Fibroblast of villous mesenchyme (primary cell): Measurements from ENCODE around the gene FSTL5. TPM values are rescaled to one million over a fixed set of nuclear protein-coding genes. Genes with fewer than 3 reads are reported as not detected.

ENCODE experiments used
- DNase-seq: peaks from one replicate; pipeline ENCODE4 v3.0.0-alpha.2; 2010; ENCODE audit warnings: low read depth
- H3K4me3 ChIP-seq: 2 replicates; pipeline ENCODE4 v1.5.1; 2011; ENCODE audit warnings: low read depth, mild to moderate bottlenecking, low read length
- total RNA-seq: library from RNA; depleted of rRNA; stranded (reverse); fragments of >200 nt; gene quantifications from 2 replicates; pipeline ENCODE4 v1.2.3, GENCODE V29; 2012
- TF ChIP-seq, protein P1 (sequence below): IDR thresholded peaks from 2 replicates; pipeline ENCODE4 v1.5.1; 2012; ENCODE audit warnings: low read depth, mild to moderate bottlenecking, low read length; ENCODE audit not compliant: insufficient read depth

Gene FSTL5
- total RNA-seq, 1 donor: not detected

DNA sequence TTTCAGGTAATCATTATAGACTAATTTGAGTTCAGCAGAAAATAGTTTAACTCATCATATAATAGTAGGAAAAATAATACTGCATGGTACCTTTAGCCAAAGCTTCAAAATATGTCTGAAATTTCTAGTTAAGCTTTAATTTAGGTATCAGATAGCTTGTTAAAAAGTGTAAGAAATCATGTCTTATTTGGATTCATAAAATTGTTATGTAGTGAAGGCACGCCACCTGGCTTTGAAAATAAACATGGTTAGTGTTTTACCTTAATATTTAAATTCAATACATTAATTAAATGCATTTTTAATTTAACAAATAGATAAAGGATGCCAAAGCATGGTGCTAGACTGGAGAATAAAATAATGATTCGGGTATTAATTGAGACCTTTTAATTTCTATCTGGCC lies 211.4 kb downstream of the FSTL5 start:
- no peak overlapping the region for H3K4me3 ChIP-seq
- TF ChIP-seq, protein P1, sequence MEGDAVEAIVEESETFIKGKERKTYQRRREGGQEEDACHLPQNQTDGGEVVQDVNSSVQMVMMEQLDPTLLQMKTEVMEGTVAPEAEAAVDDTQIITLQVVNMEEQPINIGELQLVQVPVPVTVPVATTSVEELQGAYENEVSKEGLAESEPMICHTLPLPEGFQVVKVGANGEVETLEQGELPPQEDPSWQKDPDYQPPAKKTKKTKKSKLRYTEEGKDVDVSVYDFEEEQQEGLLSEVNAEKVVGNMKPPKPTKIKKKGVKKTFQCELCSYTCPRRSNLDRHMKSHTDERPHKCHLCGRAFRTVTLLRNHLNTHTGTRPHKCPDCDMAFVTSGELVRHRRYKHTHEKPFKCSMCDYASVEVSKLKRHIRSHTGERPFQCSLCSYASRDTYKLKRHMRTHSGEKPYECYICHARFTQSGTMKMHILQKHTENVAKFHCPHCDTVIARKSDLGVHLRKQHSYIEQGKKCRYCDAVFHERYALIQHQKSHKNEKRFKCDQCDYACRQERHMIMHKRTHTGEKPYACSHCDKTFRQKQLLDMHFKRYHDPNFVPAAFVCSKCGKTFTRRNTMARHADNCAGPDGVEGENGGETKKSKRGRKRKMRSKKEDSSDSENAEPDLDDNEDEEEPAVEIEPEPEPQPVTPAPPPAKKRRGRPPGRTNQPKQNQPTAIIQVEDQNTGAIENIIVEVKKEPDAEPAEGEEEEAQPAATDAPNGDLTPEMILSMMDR: no peak
- peak; percentile 7 for DNase-seq

DNA sequence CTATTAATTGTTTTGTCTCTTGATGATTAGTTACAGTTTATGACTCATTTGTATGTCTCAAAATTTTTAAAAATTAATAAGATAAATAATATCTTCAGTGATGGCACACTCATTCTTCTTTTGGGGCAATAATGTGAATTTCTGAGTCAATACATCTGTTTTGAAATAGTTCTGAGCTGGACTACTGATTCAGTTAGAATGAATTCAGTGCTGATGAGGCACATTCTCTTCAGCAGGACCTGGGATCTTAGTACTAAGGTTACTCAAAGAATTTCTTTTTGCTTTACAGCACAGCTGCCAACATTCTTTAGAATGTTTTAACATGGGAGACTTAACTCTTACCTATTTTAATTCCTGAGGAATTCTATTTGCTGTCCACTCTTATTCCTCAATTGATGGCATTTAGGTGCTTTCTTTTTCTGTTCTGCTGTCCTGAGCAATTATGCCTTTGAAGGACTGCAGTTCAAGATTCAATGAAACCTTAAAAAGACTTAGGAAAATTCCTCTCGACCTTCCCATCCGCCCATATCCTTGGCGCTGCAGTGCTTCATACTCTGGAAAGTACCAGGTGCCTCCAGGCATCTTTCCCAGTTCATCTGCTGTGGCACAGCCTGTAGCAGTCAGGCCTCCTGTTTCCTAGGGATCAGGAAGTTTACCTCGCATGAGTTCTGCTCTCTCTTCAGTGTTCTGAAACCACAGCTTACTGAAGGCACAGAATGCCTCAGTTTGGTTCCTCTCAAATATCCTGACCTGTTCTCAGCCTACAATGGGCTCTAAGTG lies 213.7 kb downstream of the FSTL5 start:
- DNase-seq: peak; percentile 4
- TF ChIP-seq, protein P1: no peak
- H3K4me3 ChIP-seq: no peak overlapping the region

DNA sequence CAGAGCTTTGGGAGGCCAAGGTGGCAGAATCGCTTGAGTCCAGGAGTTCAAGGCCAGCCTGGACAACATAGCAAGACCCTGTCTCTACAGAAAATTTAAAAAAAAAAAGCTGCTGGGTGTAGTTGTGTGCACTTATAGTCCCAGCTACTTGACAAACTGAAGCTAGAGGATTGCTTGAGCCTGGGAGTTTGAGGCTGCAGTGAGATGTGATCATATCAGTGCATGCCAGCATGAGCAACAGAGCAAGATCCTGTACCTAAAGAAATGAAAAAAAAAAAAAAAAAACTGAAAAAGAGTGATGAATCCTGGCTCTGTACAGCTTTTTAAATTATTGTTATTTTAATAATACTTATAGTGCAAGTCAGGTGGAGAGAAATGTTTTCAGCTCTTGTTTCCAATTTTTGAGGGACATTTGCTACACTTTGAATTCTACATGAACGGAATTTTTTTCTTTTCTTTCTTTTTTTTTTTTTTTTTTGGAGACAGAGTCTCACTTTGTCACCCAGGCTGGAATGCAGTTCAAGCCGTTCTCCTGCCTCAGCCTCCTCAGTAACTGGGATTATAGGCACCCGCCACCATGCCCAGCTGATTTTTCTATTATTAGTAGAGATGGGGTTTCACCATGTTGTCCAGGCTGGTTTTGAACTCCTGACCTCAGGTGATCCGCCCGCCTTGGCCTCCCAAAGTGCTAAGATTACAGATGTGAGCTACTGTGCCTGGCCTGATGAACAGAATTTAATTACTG lies 215.6 kb downstream of the FSTL5 start:
- H3K4me3 ChIP-seq: no peak overlapping the region
- no peak for DNase-seq
- TF ChIP-seq, protein P1: no peak

DNA sequence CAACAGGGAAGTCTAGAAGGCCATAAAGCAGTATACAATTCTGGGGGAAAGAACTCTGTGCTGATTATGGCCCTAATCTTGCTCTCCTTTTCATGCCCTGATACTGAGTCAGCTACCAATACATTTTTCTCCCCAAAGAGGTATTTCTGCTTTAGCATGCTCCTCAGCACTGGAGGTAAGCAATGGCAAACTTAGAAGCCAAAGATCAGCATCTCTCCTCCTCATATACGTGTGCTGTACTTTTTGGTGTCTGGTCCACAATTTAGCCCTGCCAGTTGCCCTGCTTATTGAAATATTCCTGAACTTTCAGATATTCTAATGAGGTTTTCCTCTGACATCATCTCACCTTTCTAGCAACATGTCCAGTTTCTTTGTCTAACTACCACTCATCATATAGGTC lies 226.2 kb downstream of the FSTL5 start:
- no peak overlapping the region for H3K4me3 ChIP-seq
- no peak for DNase-seq
- TF ChIP-seq, protein P1: no peak

DNA sequence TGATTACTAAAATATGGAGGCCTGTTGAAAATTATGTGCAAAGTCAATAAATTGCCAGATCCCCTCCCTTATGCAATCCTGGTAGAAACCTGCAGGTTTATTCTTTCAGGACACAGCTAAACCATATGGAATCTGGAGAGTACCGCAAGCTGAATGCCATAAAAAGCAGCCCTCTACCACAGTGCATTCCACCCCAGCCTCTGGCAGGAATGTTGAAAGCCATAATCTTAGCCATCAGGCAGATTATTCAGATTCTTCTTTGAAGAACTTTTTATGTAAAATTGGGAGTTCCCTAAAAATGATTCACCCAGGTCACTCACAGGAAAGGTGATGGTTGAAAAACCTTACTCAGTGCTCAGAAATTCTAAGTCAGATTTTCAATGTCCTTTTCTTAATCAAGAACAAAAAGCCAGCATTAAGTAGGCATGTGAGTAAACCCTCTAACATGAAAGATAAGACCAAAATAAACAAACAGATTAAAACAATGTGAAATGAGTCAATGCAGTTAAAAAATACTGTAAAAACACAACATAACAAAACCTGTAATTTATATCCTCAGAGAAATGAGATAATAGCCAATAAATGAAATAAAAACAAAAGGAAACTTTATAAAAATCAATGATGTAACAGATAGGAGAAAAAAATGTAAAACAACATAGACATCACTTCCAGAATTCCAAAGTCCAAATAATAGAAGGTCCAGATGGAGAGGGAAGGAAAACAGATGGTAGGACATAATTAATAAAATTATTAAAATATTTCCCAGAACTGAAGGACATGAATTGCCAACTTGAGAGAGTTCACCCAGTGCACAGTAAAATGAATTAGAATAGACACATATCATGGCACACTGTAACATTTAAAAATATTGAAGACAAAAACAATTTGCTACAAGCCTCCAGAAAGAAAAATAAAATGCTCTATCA lies 226.9 kb downstream of the FSTL5 start:
- TF ChIP-seq, protein P1: no peak
- peak; percentile 77 for DNase-seq
- H3K4me3 ChIP-seq: no peak overlapping the region

DNA sequence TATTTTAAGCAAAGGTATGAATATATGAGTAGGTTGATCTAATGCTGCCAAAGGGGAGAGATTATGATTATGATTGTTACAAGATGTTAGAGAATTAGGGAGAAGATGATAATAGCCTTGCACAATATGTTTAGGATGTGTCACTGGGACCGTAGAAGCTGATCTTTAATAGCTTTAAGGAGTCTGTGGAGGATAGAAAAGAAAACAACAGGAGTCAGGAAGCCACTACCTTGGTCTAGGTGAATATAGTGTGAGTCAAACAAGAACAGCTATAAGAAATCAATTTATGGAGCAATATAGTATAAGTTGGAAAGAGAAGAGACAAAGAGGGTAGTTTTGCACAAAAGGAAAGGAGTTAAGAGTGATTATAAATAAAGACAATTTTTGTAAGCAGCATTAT lies 232.7 kb downstream of the FSTL5 start:
- TF ChIP-seq, protein P1: no peak
- DNase-seq: no peak
- H3K4me3 ChIP-seq: no peak overlapping the region
